ENCODE results near the gene KCNJ11.

Gene KCNJ11

GRCh38 chr11:17391493-17392355, 3.3 kb upstream of the KCNJ11 start:
- no peak for DNase-seq

DNA sequence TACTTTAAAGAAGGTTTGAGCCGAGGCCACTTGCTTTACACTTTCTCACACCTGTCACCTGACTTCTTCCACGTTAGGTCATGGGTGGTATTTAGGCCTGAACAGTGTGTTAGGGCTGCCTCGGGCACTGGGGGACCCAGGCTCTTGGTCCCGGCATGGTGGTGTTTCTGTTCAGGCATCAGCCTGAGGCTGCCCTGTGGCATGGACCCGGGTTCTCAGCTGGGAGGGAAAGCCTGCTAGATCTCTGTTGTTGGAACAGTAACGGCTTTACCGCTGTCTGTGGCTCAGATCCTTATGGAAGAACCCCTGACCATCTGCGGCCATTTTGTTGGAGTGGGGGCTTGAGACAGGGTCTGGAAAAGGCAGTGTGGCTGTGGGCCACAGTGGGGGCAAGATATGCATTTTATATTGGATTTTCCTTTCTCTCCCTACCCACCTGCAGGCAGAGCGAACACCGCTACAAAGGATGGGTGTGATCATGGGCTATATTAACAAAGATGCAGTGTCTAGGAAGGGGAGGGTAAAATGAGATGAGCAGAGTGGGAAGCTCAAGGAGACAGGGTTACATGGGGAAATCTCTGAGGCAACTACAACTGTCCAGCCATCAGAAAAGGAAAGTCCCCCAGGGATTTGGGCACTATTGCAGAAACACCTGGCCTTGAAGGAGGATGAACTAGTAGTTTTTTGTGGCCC, 1.6 kb upstream of the KCNJ11 start:
- DNase-seq: no peak

GRCh38 chr11:17389211-17389956, 925 bp upstream of the KCNJ11 start:
- DNase-seq: peak; percentile 82

DNA sequence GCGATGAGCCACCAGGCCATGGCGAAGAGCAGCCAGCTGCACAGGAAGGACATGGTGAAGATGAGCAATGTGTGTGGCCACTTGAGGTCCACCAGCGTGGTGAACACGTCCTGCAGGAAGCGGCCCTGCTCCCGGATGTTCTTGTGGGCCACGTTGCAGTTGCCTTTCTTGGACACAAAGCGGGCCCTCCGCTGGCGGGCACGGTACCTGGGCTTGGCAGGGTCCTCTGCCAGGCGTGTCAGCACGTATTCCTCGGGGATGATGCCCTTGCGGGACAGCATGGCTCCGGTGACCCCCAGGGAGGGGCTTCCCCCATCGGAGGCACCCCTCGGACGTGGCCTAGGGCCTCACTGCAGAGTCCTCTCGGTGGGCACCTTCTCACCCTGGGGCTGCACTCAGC, 648 bp downstream of the KCNJ11 start:
- DNase-seq: no peak

DNA sequence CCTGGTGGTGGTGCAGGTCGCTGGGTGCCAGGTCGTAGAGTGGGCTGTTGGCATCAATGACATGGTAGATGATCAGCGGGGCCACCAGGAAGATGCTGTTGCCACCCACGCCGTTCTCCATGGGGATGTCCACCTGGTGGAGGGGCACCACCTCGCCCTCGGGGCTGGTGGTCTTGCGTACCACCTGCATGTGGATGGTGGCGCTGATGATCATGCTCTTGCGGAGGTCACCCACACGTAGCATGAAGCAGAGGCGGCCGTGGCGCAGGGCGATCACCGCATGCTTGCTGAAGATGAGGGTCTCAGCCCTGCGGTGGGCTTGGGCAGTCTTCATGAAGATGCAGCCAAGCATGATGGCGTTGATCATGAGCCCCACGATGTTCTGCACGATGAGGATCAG, 1.2 kb downstream of the KCNJ11 start:
- no peak for DNase-seq

DNA sequence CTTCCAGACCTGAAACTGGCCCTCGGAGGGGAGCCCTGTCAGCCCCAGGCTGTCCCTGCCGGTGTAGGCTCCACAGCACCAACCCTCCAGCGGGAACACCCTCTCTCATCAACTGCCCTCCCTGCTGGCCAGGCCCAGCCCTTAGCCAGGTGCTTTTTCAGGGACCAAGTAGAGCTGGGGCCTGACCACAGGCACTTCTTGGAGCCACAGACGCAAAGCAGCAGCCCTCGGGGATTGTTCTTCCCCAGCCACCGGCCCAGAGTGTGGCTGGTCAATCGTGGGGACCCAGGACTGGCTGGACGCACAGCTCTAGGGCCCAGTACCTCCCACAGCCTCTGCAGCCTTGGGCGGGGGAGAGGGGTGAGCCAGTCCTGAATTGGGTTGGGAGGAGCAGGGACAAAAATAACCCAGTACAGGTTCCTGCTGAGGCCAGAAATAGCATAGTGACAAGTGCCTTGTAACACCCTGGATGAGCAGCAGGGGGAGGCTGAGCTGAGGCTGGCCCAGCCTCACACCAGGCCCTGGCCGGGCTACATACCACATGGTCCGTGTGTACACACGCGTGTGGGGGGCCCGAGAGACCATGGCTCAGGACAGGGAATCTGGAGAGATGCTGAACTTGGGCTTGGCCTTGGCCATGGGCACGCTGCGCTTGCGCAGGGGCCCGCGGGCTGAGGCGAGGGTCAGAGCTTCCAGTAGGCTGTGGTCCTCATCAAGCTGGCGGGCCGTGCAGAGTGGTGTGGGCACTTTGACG, 2.0 kb downstream of the KCNJ11 start:
- DNase-seq: peak; percentile 36

DNA sequence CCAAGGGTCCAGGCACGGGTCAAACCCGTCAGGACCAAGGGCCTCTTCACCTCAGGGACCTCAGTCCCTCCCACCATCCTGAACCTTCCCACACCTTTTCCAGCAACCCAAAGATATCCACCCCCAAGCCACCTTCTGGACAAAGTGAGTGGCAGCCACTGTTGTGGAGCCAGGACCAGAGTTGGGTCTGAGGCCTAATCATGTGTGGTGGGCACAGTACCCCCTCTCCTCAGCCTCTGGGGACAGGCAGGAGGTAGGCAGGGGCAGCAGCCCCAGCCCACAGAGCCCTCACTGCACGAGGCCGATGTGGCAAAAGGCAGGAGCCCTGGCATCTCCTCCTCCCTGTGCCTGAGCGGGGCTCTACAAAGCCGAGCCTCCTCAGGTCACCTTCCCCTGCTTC, 2.5 kb downstream of the KCNJ11 start:
- no peak for DNase-seq

DNA sequence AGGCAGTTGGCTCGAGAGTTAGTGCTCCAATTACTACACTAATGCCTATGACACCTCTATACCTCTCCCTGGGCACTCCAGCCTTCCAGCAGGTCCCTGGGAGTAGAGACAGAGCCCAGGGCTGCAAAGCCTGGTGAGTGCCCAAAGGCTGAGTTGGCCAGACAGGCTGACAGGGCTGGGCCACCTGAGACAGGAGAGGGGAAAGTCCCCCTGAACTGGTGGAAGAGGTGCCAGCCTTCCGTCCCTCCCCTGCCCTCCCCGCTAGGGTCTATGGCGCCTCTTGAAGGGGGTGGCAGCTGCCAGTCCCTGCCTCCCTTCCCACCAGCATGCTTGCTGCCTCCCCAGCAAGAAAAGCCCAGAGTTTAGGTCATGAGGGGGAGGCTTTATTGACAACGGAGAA, 3.0 kb downstream of the KCNJ11 start:
- no peak for DNase-seq

GRCh38 chr11:17384002-17384511, 4.4 kb downstream of the KCNJ11 start:
- DNase-seq: peak; percentile 50

GRCh38 chr11:17383461-17383860, 5.0 kb downstream of the KCNJ11 start:
- DNase-seq: no peak

DNA sequence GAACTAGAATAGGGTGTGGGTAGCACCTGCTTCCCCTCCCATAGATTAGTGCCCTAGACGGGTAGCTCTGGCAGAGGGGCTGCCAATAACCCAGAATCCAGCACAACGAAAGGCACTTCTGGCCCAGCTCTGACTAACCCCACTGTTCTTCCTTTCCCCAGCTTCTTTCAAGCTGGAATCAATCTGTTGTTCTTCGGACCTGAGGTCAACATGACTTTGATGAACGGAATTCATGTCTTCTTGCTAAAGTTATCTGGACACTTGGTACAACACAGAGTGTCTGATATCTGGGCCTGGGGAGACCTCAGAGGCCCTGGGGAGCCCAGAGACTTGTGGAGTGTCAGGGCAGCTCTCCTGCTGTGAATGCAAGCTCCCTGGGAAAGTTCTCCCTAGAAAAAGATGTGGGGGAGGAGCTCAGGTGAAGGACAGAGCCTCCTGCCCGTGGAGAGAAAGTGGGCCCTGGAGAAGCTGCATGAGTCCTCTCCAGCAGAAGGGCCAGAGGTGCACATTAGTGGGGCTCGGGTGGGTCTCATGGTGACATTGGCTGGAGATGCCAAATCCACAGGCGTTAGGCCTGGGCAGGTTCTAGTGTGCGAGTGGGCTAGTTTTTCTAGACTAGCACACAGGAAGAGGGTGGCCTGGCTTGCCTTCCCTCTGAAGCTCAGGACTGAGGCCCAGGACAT, 6.3 kb downstream of the KCNJ11 start:
- DNase-seq: no peak

GRCh38 chr11:17381156-17381555, 7.3 kb downstream of the KCNJ11 start:
- no peak for DNase-seq

- no peak for DNase-seq
These were observed 8.9 kb downstream of the KCNJ11 start for GRCh38 chr11:17379383-17380180.

- no peak for DNase-seq
These were observed 9.8 kb downstream of the KCNJ11 start for GRCh38 chr11:17378655-17379054.

GRCh38 chr11:17376493-17376892, 12.0 kb downstream of the KCNJ11 start:
- DNase-seq: no peak

- DNase-seq: no peak
These were observed 12.9 kb downstream of the KCNJ11 start for GRCh38 chr11:17375547-17375946.

DNA sequence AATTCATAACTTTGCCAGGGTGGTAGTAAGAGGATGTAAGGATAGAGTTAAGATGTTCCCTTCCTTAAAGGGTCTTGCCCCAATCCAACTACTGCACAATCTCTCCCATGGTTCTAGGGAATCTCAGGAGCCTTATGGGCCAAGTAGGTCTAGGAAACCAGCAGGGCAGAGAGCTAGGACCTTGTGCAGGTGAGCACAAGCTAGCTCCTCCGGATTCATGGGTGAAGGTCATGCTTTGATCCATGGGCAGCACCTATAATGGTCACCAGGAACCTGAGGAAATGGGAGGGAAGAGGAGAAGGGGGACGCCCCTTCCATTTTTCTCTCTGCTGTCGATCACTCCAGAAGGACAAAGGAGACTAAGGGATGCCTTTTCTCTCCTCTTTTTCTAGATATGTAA, 16.8 kb downstream of the KCNJ11 start:
- no peak for DNase-seq

DNA sequence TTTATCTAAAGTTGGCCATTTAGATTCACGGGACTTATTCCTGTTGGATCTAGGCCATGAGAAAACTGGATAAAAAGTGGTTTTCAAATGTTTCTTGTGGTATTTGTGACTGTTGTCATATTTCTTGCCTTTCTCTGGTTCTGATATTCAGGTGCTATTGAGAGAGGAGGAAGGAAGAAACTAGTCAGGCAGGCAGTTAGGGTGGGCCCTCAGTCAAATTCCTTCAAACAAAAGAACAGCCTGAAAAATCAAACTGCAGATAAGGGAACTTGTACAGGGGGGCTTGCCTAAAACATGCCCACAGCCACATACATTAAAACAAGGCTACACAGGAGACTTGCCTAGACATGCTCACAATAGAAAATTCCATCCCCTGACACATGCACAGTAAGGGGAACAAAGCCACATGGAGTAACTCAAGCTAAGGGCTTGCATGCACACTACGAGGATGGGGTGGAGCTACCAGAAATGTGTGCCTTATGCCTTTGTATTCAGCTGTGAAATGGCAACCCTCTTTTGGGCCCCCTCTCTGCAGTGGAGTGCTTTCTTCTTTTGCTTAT, 18.7 kb downstream of the KCNJ11 start:
- no peak for DNase-seq

GRCh38 chr11:17369094-17369493, 19.4 kb downstream of the KCNJ11 start:
- DNase-seq: no peak

GRCh38 chr11:17368551-17368950, 19.9 kb downstream of the KCNJ11 start:
- no peak for DNase-seq

Data from right kidney (tissue), 1 donor.